ENCODE measurements around the gene CRYBG3. TPM values are rescaled to one million over a fixed set of nuclear protein-coding genes. Genes with fewer than 3 reads are reported as not detected.

Gene CRYBG3
- total RNA-seq, 1 donor from 2014 or later = 4.9 TPM

GRCh38 chr3:97938444-97938843 lies 116.6 kb downstream of the CRYBG3 start:
- no peak for DNase-seq (ENCODE audit: low spot score in 2 of 2)
- FAIRE-seq = no peak

- no peak for FAIRE-seq
- DNase-seq (ENCODE audit: low spot score in 2 of 2) = no peak
Observed at GRCh38 chr3:97939401-97939800, 117.6 kb downstream of the CRYBG3 start.

DNA sequence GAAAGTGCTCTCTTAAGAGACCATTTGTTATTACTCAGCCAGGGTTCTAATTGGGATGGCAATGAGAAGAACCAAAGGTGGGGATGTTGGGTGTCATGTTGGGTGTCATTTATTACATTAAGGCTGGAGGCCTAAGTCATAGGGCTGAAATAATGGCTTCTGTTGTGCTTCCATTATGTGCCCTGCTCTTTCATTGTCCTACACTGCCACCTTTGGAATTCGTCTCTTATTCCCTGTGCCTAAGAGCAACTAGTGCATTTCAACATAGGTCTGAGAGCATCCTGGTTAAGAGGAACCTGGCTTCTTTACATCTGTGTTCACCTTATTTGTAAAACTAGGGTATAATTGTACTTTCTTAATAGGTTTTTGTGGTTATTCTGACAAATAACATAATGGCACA lies 118.2 kb downstream of the CRYBG3 start:
- DNase-seq (ENCODE audit: low spot score in 2 of 2) (no peak), FAIRE-seq (no peak)

- no peak for FAIRE-seq
- DNase-seq (ENCODE audit: low spot score in 2 of 2) = no peak
Observed at GRCh38 chr3:97942801-97943546, 121.2 kb downstream of the CRYBG3 start.

DNA sequence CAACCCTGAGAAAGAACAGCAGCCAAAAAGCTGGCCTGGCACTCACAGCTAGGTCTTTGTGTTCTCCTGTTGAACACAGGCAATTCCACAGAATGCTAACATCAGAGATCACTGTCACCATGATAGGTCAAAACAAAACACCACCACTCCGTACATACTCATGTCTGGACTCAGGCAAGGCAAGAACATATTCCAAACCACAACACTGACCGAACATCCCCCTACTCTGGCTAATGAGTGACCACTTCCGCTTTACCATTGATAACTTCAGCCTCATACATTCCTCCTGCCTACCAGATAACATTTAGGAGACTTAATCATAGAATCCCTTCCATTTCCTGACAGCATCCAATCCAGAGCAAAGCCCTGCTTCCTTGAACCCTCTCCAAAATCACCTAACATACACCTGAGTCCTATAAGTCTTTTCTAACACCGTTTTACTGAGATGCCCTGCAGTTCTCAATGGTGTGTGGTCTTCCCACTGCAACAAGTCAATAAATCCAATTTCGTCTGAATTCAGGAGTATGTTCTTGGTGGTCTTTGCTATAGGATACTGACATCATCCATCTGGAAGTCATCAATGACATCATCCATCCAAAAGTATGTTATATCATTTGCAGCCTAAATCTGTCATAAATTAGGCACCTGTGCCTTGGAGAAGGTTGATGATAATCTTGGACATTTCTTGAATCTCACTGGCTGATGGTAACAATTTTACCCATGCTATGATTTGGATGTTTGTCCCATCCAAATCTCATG lies 126.7 kb downstream of the CRYBG3 start:
- DNase-seq (ENCODE audit: low spot score in 2 of 2) = no peak
- FAIRE-seq = no peak

DNA sequence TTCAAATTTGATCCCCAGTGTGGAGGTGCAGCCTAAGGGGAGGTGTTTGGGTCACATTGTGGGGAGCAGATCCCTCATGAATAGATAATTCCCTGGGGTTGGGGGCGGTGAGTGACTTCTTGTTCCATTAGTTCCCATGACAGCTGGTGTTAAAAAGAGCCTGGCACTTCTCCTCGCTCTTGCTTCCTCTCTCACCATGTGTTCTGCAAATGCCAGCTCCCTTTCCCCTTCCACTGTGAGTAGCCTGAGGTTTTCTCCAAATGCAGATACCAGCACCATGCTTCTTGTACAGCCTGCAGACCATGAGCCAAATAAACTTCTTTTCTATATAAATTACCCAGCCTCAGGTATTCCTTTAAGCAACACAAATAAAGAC lies 127.3 kb downstream of the CRYBG3 start:
- no peak for FAIRE-seq
- DNase-seq (ENCODE audit: low spot score in 2 of 2) = no peak

DNA sequence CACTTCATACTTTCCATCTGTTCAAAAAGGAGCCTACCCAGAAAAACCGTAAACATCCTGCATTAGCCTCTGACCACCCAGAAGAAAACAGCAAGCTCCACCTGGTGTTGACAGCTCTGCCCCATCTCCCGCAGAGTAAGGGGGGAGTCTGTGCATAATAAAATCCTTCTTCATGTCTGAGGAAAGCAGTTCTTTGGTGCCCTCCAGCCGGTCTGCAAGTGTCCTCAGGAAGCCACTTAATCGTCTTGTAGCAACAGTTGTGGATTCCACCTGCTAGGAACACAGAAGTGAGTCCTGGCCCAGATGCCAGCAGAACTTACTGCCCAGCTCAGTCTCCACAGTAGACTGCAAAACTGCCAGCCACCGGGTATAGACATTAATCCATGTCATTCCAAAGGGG lies 127.9 kb downstream of the CRYBG3 start:
- DNase-seq (ENCODE audit: low spot score in 2 of 2) (no peak), FAIRE-seq (no peak)

- no peak for DNase-seq (ENCODE audit: low spot score in 2 of 2)
- FAIRE-seq = no peak
Observed at GRCh38 chr3:97950360-97950759, 128.5 kb downstream of the CRYBG3 start.

DNA sequence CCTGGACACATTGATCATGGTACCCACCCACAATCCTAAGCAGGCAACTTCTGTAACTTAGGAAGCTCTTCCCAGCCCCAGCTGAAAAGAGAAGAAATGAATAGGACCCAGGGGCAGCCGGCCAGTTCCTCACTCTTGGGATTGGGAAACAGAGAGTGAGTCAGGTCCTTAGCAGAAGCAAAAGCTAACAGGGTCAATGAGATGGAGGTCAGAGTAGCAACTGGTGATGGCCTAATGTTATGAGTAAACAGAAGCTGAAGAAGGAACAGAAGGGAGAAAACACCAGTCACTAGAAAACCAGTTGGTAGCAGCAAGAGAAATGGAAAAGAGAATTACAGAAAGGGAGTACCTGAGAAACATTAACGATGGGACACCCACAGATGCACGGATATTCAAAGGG lies 130.5 kb downstream of the CRYBG3 start:
- no peak for FAIRE-seq
- no peak for DNase-seq (ENCODE audit: low spot score in 2 of 2)

DNA sequence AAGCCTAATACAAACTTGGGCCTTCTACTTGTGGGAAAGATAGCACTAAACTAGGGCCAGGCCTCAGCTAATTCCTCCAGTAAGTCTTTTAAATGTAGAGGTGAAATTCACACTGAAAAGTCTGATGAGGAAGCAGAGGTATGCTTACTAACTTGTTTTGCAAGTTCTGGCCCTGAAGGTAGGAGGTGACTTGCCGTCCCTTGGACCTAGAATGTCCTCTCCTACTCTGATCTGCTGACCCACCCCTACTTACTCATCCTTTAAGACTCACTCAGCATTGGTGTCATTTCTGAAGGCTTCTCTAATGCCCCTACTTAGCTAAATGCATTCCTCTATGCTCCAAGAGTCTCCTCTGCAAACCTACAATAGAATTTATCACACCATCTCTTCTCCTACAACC lies 131.1 kb downstream of the CRYBG3 start:
- no peak for DNase-seq (ENCODE audit: low spot score in 2 of 2)
- no peak for FAIRE-seq

DNA sequence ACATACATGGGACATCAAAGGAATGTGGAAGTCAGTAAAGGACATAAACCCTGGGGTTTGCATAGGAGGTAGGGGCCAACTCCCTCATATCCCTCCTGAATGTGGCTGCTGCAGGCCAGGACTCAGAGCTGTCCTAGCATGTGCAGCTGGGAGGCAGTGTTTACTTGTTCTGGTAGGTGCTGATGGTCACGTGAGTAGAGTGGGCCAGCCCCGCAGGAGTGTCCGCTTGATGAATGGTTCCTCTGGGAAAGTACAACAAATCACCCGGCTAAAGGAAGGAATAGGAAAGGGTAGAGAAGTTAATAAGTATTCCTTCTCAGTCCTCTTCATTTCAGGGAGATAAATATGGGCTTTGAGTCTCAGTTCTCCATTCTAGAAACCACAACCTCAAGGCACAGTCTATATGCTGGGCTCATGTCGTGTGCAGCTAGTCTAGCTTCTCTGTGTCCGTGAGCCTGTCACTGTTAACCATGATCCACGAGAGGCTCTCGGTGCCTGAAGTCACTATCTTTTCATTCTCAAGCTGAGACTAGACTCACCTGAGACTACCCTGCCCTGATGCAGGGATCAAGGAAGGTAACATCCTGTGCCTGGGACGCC lies 132.5 kb downstream of the CRYBG3 start:
- no peak for DNase-seq (ENCODE audit: low spot score in 2 of 2)
- no peak for FAIRE-seq

GRCh38 chr3:97956051-97956450 lies 134.2 kb downstream of the CRYBG3 start:
- no peak for FAIRE-seq
- DNase-seq (ENCODE audit: low spot score in 2 of 2) = no peak

DNA sequence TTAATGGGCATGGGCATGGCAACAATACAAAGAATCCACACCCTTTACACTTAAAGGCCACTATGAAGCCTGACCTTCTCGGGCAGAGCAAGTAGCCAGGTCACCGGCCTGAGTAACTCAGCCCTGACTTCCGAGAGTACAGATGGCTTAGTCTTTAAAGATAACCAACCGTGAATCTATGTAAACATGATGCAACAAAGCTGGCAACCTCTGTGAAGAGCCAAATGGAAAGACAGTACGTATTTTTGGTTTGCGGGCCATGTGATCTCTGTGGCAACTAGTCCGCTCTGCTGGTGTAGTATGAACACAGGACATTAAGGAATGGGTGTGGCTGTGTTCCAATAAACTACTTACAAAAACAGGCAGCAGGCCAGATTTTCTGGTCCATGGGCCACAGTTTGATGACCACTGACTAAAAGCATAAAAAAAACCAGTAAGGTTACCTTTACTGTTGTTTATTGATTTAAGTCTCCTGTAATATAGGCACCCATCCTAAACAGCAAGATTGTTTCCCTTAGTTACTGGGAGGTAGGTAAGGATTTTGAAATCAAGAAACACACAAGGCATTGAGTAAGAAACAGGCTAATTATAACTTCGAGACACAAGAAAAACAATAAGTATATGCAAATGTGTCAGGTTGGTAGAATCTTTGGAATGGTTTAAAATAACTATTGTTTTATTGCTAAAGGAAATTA lies 136.0 kb downstream of the CRYBG3 start:
- no peak for DNase-seq (ENCODE audit: low spot score in 2 of 2)
- no peak for FAIRE-seq

GRCh38 chr3:97958396-97958795 lies 136.6 kb downstream of the CRYBG3 start:
- FAIRE-seq = no peak

GRCh38 chr3:97958796-97959195 lies 137.0 kb downstream of the CRYBG3 start:
- FAIRE-seq (no peak), DNase-seq (ENCODE audit: low spot score in 2 of 2) (no peak)

More at GRCh38 chr3:97958396-97958795, 136.6 kb downstream of the CRYBG3 start:
- no peak for DNase-seq (ENCODE audit: low spot score in 2 of 2)

DNA sequence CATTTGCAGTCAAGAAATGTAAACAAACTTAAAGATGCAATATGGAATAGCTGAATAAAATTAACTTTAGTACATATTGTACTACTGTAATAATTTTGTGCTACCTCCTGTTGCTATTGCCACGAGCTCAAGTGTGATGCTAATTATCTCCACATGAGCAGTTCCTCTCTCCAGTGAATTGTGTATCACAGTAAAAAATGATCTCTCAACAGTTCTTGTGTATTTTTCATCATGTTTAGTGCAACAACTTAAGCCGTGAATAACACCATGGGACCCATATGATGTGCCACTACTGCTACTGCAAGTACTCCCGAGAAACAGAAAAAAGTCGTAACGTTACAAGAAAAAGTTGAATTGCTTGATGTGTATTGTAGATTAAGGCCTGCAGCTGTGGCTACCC lies 138.1 kb downstream of the CRYBG3 start:
- FAIRE-seq (no peak), DNase-seq (ENCODE audit: low spot score in 2 of 2) (no peak)

- FAIRE-seq = no peak
- no peak for DNase-seq (ENCODE audit: low spot score in 2 of 2)
Observed at GRCh38 chr3:97960551-97960950, 138.7 kb downstream of the CRYBG3 start.

GRCh38 chr3:97960993-97961766 lies 139.4 kb downstream of the CRYBG3 start:
- FAIRE-seq = no peak
- no peak for DNase-seq (ENCODE audit: low spot score in 2 of 2)

DNA sequence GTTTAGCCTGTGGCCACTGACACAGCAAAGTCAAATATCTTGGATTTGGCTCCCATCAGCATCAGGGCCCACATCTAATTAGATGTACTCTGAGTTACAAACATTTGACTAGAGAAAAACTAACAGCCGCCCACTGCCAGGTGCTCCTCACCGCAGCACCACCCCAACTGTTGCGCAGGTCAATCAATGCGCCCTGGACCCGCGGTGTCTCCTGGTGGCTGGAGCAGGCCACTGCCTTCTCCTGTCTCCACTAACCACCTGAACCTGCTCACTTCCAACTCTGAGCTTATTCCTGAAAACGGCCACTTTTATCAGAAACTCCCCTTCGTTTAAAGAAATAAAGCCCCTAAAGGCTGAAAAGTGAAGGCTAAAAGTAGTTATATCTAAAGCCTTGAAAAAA lies 146.2 kb downstream of the CRYBG3 start:
- FAIRE-seq (no peak), DNase-seq (ENCODE audit: low spot score in 2 of 2) (no peak)

GRCh38 chr3:97968376-97968775 lies 146.6 kb downstream of the CRYBG3 start:
- FAIRE-seq (no peak), DNase-seq (ENCODE audit: low spot score in 2 of 2) (no peak)

Measured in frontal cortex (tissue), 4 donors.